MV-4-11 (cell line): Measurements from ENCODE around the gene PIWIL1.

Experiments
- DNase-seq: peaks from one replicate; lab custom pipeline; 2025; lab: John Stamatoyannopoulos, UW

The PIWIL1 gene

GRCh38 chr12:130336723-130337487, 782 bp upstream of the PIWIL1 start:
- DNase-seq, result no peak

GRCh38 chr12:130338794-130339601, 1.3 kb downstream of the PIWIL1 start:
- DNase-seq, result no peak

GRCh38 chr12:130339951-130340350, 2.3 kb downstream of the PIWIL1 start:
- no peak for DNase-seq

- DNase-seq, result no peak
Measured at GRCh38 chr12:130342442-130342841, 4.8 kb downstream of the PIWIL1 start.

- no peak for DNase-seq
Measured at GRCh38 chr12:130342842-130343241, 5.2 kb downstream of the PIWIL1 start.

GRCh38 chr12:130344529-130344928, 6.8 kb downstream of the PIWIL1 start:
- DNase-seq, result no peak

GRCh38 chr12:130345292-130345691, 7.6 kb downstream of the PIWIL1 start:
- DNase-seq, result no peak

- no peak for DNase-seq
Measured at GRCh38 chr12:130347588-130347987, 9.9 kb downstream of the PIWIL1 start.

- DNase-seq, result no peak
Measured at GRCh38 chr12:130350715-130351114, 13.0 kb downstream of the PIWIL1 start.

GRCh38 chr12:130351326-130351725, 13.6 kb downstream of the PIWIL1 start:
- no peak for DNase-seq

- DNase-seq, result no peak
Measured at GRCh38 chr12:130353081-130353480, 15.4 kb downstream of the PIWIL1 start.

- DNase-seq, result no peak
Measured at GRCh38 chr12:130354407-130354806, 16.7 kb downstream of the PIWIL1 start.

- no peak for DNase-seq
Measured at GRCh38 chr12:130356222-130356621, 18.5 kb downstream of the PIWIL1 start.

GRCh38 chr12:130357241-130357640, 19.6 kb downstream of the PIWIL1 start:
- no peak for DNase-seq

- no peak for DNase-seq
Measured at GRCh38 chr12:130357729-130358330, 20.1 kb downstream of the PIWIL1 start.

GRCh38 chr12:130362060-130362459, 24.4 kb downstream of the PIWIL1 start:
- DNase-seq, result no peak

GRCh38 chr12:130364578-130364977, 26.9 kb downstream of the PIWIL1 start:
- DNase-seq, result no peak

GRCh38 chr12:130366159-130366558, 28.5 kb downstream of the PIWIL1 start:
- DNase-seq, result no peak

- no peak for DNase-seq
Measured at GRCh38 chr12:130367003-130367402, 29.3 kb downstream of the PIWIL1 start.

GRCh38 chr12:130367523-130367922, 29.8 kb downstream of the PIWIL1 start:
- DNase-seq, result no peak

- no peak for DNase-seq
Measured at GRCh38 chr12:130369816-130370215, 32.1 kb downstream of the PIWIL1 start.

- no peak for DNase-seq
Measured at GRCh38 chr12:130371296-130371695, 33.6 kb downstream of the PIWIL1 start.

GRCh38 chr12:130372936-130373335, 35.2 kb downstream of the PIWIL1 start:
- no peak for DNase-seq
